ENCODE measurements around the gene ERGIC3. TPM values are rescaled to one million over a fixed set of nuclear protein-coding genes. Genes with fewer than 3 reads are reported as not detected.

Gene ERGIC3
- total and polyA plus RNA-seq, 2 of the 13 experiments (the other 11 are each of a cell fraction or from before 2014, with no cell fraction given), result 407 to 670 TPM

DNA sequence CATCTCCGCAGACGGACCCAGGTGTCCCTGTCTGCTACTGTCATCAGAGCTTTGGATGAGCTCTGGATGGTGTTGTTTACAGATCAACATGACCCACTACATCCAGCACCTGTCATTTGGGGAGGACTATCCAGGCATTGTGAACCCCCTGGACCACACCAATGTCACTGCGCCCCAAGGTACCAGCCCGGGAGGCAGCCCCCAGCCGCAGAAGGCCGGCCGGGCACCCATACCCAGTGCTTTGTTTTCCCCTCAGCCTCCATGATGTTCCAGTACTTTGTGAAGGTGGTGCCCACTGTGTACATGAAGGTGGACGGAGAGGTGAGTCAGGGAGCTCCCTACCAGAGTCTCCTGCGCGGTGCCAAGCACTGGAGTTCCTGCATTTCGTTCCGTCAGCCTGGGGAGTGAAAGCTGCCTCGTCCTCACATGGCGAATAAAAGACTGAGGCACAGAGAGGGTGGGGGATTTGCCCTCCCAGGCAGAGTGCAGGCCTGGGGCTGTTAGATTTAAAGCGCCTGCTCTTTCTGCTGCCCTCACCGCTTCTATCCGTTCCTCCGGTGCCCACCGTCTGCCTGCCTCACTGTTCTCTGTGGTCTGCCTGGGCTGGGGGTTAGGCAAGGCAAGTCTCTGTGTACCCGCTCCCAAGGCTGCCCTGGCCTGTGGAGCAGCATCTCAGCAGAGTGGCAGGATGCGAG lies 14.2 kb downstream of the ERGIC3 start:
- peaks cover 34 to 72% of the 10 kb centered on the region in 2 experiments for H3K36me3 ChIP-seq (replicated peaks in 1 of 2; ENCODE audit: control insufficient read depth in 1 of 2, insufficient read depth in 2 of 2, low read length in 2 of 2)
- BruUV-seq (replicated peaks), result no TSS peak
- no peak for FAIRE-seq
- TF ChIP-seq, protein P1, sequence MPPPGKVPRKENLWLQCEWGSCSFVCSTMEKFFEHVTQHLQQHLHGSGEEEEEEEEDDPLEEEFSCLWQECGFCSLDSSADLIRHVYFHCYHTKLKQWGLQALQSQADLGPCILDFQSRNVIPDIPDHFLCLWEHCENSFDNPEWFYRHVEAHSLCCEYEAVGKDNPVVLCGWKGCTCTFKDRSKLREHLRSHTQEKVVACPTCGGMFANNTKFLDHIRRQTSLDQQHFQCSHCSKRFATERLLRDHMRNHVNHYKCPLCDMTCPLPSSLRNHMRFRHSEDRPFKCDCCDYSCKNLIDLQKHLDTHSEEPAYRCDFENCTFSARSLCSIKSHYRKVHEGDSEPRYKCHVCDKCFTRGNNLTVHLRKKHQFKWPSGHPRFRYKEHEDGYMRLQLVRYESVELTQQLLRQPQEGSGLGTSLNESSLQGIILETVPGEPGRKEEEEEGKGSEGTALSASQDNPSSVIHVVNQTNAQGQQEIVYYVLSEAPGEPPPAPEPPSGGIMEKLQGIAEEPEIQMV (CRISPR knock-in tag; IDR thresholded peaks at IDR 0.05; ENCODE audit: low read depth), result no peak
- TF ChIP-seq DNMT3B (CRISPR knock-in tag; conservative IDR thresholded peaks at IDR 0.05), result no peak
- no peak for TF ChIP-seq MTA3 (CRISPR knock-in tag; IDR thresholded peaks at IDR 0.05)
- TF ChIP-seq ZNF749 (CRISPR knock-in tag; IDR thresholded peaks at IDR 0.05; ENCODE audit: borderline replicate concordance), result no peak
- TF ChIP-seq, protein P2, sequence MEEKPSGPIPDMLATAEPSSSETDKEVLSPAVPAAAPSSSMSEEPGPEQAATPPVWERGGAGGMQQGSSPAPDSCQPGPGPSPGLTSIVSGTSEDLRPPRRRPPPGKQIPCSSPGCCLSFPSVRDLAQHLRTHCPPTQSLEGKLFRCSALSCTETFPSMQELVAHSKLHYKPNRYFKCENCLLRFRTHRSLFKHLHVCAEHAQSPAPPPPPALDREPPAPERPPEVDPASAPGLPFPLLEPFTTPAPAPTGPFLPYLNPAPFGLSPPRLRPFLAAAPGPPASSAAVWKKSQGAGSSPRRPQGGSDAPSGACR (CRISPR knock-in tag; IDR thresholded peaks at IDR 0.05), result no peak
- TF ChIP-seq EED (CRISPR knock-in tag; IDR thresholded peaks at IDR 0.05), result no peak
- TF ChIP-seq, protein P3, sequence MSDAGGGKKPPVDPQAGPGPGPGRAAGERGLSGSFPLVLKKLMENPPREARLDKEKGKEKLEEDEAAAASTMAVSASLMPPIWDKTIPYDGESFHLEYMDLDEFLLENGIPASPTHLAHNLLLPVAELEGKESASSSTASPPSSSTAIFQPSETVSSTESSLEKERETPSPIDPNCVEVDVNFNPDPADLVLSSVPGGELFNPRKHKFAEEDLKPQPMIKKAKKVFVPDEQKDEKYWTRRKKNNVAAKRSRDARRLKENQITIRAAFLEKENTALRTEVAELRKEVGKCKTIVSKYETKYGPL (CRISPR knock-in tag; IDR thresholded peaks at IDR 0.05), result no peak
- TF ChIP-seq ZNF569 (CRISPR knock-in tag; IDR thresholded peaks at IDR 0.05; ENCODE audit: borderline replicate concordance), result no peak
- TF ChIP-seq ZSCAN22 (CRISPR knock-in tag; IDR thresholded peaks at IDR 0.05), result no peak
- no peak for TF ChIP-seq ZNF629 (CRISPR knock-in tag; conservative IDR thresholded peaks at IDR 0.05)
- TF ChIP-seq TCF7L2 (IDR thresholded peaks at IDR 0.05; ENCODE audit: low read depth, low read length), result no peak
- TF ChIP-seq ZNF773 (CRISPR knock-in tag; IDR thresholded peaks at IDR 0.05; ENCODE audit: borderline replicate concordance), result no peak
- no peak for TF ChIP-seq MTF2 (CRISPR knock-in tag; IDR thresholded peaks at IDR 0.05; ENCODE audit: borderline replicate concordance)
- no peak for TF ChIP-seq ZNF703 (CRISPR knock-in tag; IDR thresholded peaks at IDR 0.05; ENCODE audit: borderline replicate concordance)
- TF ChIP-seq, protein P4, sequence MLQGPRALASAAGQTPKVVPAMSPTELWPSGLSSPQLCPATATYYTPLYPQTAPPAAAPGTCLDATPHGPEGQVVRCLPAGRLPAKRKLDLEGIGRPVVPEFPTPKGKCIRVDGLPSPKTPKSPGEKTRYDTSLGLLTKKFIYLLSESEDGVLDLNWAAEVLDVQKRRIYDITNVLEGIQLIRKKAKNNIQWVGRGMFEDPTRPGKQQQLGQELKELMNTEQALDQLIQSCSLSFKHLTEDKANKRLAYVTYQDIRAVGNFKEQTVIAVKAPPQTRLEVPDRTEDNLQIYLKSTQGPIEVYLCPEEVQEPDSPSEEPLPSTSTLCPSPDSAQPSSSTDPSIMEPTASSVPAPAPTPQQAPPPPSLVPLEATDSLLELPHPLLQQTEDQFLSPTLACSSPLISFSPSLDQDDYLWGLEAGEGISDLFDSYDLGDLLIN (CRISPR knock-in tag; IDR thresholded peaks at IDR 0.05; ENCODE audit: borderline replicate concordance), result no peak
- no peak for TF ChIP-seq NR3C1 (CRISPR knock-in tag; IDR thresholded peaks at IDR 0.05)

More for the DNA sequence above, 14.2 kb downstream of the ERGIC3 start:
- ATAC-seq (no peak), DNase-seq (ENCODE audit: low spot score) (no peak)
- Histone ChIP-seq H2AFZ (ENCODE audit: low read length) (no peak overlapping the region), H3K4me1 (ENCODE audit: insufficient read depth, low read length) (peaks cover 9% of the 10 kb centered on the region; the same call in 1 of the 2 replicates), H3K27me3 (ENCODE audit: control insufficient read depth in 1 of 2, insufficient read depth in 2 of 2, low read length in 2 of 2) (no peaks in the 10 kb centered on the region), H3K4me2 (ENCODE audit: low read depth, low read length) (no peak overlapping the region), H3K4me3 (replicated peaks in 1 of 3; ENCODE audit: insufficient read depth in 1 of 3, low read depth in 2 of 3, low read length in 3 of 3) (no peak overlapping the region), H3K9me3 (ENCODE audit: low read length) (no peaks in the 10 kb centered on the region), H3K9ac (ENCODE audit: insufficient read depth, low read depth, low read length) (no peak overlapping the region), H3K79me2 (ENCODE audit: insufficient read depth, low read length) (no peaks in the 10 kb centered on the region), H3K27ac (ENCODE audit: extremely low read length, insufficient read depth, low read length) (no peak overlapping the region), H4K20me1 (ENCODE audit: insufficient read depth, low read length) (no peaks in the 10 kb centered on the region)
- in situ Hi-C loops (cut with HindIII; ENCODE audit: extremely low pct_ligation_motif_present, low pct_unique_long_range_greater_than_20kb), result no loop called here
- 98% methylated on average over 21 of the region's 21 CpGs for WGBS (ENCODE audit: low lambda C conversion rate)
- POLR2A ChIA-PET, result interaction anchor here (1.6 kb wide), 1 partner anchor 14 kb away, joined by 7 read pairs; the partner anchor contains the start of gene ERGIC3
- CTCF ChIA-PET (ENCODE audit: low intra/inter-chr PET ratio, low total read pairs), result no interaction called here
- intact Hi-C loops (cut with micrococcal nuclease; ENCODE audit: unreplicated experiment), result no loop called here
